ENCODE results near the gene HDAC4. TPM values are rescaled to one million over a fixed set of nuclear protein-coding genes. Genes with fewer than 3 reads are reported as not detected.

HDAC4 gene
- total RNA-seq, 1 experiment from 2014 or later = 32.0 TPM

GRCh38 chr2:239113171-239113570 lies 287.6 kb downstream of the HDAC4 start:
- WGBS (ENCODE audit: extremely low coverage, insufficient read length, low lambda C conversion rate) = no CpG with 5 or more reads among the region's 12 CpGs
- TF ChIP-seq CTCF (conservative IDR thresholded peaks at IDR 0.05) = no peak
- H3K27ac Mint-ChIP-seq = no peak overlapping the region; a peak in 1 of 7 replicates

More at GRCh38 chr2:239113171-239113570, 287.6 kb downstream of the HDAC4 start:
- H4K5ac ChIP-seq (ENCODE audit: insufficient read length, low read depth, low read length) = no peak overlapping the region
- Mint-ChIP-seq H3K9me3 (no peaks in the 10 kb centered on the region), H3K4me1 (no peaks in the 10 kb centered on the region), H3K4me3 (no peak overlapping the region), H3K36me3 (ENCODE audit: insufficient read depth in 1 of 3, low read depth in 3 of 3) (peaks cover 3 to 14% (median 8%) of the 10 kb centered on the region in 3 experiments; a peak in 5 of 7 replicates), H3K27me3 (ENCODE audit: low read depth) (no peaks in the 10 kb centered on the region)
- H2BK15ac ChIP-seq (ENCODE audit: low read depth, low read length) = no peak overlapping the region
- H3K4me1 ChIP-seq (ENCODE audit: insufficient read depth, low read length) = no peaks in the 10 kb centered on the region
- H3T11ph ChIP-seq (ENCODE audit: low read length) = no peak overlapping the region
- no peaks in the 10 kb centered on the region for H3K23me2 ChIP-seq (ENCODE audit: insufficient read length, low read depth, low read length, poor library complexity, severe bottlenecking)
- no peak overlapping the region for H2BK120ac ChIP-seq (ENCODE audit: low read depth, low read length, poor library complexity, severe bottlenecking)
- no peak for DNase-seq
- no peaks in the 10 kb centered on the region for H3K79me2 ChIP-seq (ENCODE audit: insufficient read depth, low read length)
- no peak overlapping the region for H3K14ac ChIP-seq (ENCODE audit: insufficient read depth, low read length)
- no peak overlapping the region for H3K4ac ChIP-seq (ENCODE audit: low read depth, low read length)
- H2BK20ac ChIP-seq (ENCODE audit: low read depth, low read length, poor library complexity, severe bottlenecking) = no peak overlapping the region
- H3K79me1 ChIP-seq (ENCODE audit: insufficient read depth, low read depth, low read length, poor library complexity, severe bottlenecking) = no peaks in the 10 kb centered on the region
- H4K20me1 ChIP-seq (ENCODE audit: control insufficient read depth, insufficient read depth, insufficient read length) = no peaks in the 10 kb centered on the region
- H3K9ac ChIP-seq (ENCODE audit: extremely low read depth, insufficient read length, low read length) = no peak overlapping the region
- no peak overlapping the region for H2AK5ac ChIP-seq (ENCODE audit: insufficient read length, low read length)
- no peak overlapping the region for H2AFZ ChIP-seq (ENCODE audit: low read length)
- H3K27ac ChIP-seq (ENCODE audit: insufficient read length, low read depth, low read length) = no peak overlapping the region
- H3K18ac ChIP-seq (ENCODE audit: insufficient read length, low read depth, low read length) = no peak overlapping the region
- H3K23ac ChIP-seq (ENCODE audit: insufficient read length, low read depth, low read length) = no peak overlapping the region
- H2BK12ac ChIP-seq (ENCODE audit: insufficient read length, low read depth, low read length) = no peak overlapping the region
- no peaks in the 10 kb centered on the region for H3K27me3 ChIP-seq (ENCODE audit: insufficient read depth, low read length)
- no peak overlapping the region for H3K56ac ChIP-seq (ENCODE audit: insufficient read length, low read depth, low read length)
- no peak overlapping the region for H2BK5ac ChIP-seq (ENCODE audit: insufficient read length, low read length)
- no peaks in the 10 kb centered on the region for H3K9me3 ChIP-seq (ENCODE audit: control insufficient read depth, low read depth, low read length)
- no peak overlapping the region for H3K4me2 ChIP-seq (ENCODE audit: insufficient read depth, insufficient read length, low read length)
- H4K91ac ChIP-seq (ENCODE audit: insufficient read length, low read depth, low read length) = no peak overlapping the region
- no peak overlapping the region for H4K8ac ChIP-seq (replicated peaks; ENCODE audit: insufficient read length, low read depth, low read length)
